GM23338 (cell line): Measurements from ENCODE around the gene TPST2.

Experiments
- CREB1 ChIP-seq: fragments of 250-450 bp; sonication (Bioruptor Pico); IDR thresholded peaks from 2 replicates; pipeline ENCODE4 v1.5.0; 2020; ENCODE audit warnings: low read depth, mild to moderate bottlenecking, moderate library complexity
- CTCF ChIP-seq, 2 experiments: fragments of 200-600 bp in 1 of 2; sonication (generic) in 1 of 2; conservative IDR thresholded peaks; 2 replicates each; pipeline versions ENCODE4 v1.5.1 to v1.6.1; 2016 to 2017; ENCODE audit warnings: antibody characterized with exemption in 2 of 2, low read depth in 2 of 2, mild to moderate bottlenecking in 2 of 2, moderate library complexity in 1 of 2
- POLR2AphosphoS5 ChIP-seq: IDR thresholded peaks from 2 replicates; pipeline ENCODE4 v1.6.1; 2016; ENCODE audit warnings: antibody characterized with exemption, low read depth

DNA sequence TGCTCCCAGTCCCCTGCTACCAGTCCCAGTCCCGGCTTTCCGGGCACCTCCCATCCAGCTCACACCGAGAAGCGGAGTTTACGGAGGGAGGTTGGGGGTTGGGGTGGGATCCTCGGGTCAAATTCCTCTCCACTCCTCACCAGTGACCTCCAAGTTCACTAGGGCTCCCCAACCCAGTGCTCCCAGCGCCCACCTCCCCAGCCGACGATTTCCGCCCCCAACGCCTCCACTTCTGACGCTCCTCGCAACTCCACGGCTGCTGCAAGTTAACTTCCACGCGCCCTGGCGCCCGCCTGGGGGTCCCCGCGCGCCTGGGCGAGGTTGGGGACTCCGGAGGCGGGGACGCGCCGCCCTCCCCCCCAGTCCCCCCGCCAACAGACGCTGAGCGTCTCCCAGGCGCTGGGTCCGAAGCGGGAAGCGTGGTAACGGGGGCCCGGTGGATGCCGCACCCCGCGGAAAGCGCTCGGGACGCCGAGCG is 526 bp downstream of the TPST2 start:
- TF ChIP-seq POLR2AphosphoS5 (no peak), CREB1 (CRISPR knock-in tag) (no peak), CTCF (conservative IDR thresholded peaks at IDR 0.05; ENCODE audit: low read depth in 2 of 2) (no peak)
